ENCODE measurements around the gene CCDC92. TPM values are rescaled to one million over a fixed set of nuclear protein-coding genes. Genes with fewer than 3 reads are reported as not detected.
"Not testable (repeated sequence)": the region's sequence is repeated elsewhere in the genome, so short reads cannot be mapped to it uniquely, and the experiment has no call there.

The CCDC92 gene
- total RNA-seq, 1 donor from 2014 or later: 25.9 TPM

DNA sequence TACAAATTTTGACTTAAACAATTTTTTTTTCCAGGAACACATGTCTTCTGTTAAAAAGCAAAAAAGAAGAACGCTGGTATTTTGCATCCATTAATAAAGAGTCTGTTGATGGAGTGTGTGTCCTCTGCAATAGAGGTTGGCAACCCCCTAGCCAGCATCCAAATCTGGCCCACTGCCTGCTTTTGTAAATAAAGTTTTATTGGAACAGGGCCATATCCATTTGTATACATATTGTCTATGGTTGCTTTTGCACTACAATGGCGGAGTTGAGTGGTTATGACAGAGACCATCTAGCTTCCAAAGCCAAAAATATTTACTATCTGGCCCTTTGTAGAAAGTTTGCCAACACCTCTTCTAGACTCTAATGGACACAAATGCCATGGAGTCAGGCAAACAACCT lies 49.6 kb downstream of the CCDC92 start:
- DNase-seq (ENCODE audit: low read depth): no peak
- H3K4me3 ChIP-seq (ENCODE audit: low read depth, low read length): no peak overlapping the region
- TF ChIP-seq, protein P1, sequence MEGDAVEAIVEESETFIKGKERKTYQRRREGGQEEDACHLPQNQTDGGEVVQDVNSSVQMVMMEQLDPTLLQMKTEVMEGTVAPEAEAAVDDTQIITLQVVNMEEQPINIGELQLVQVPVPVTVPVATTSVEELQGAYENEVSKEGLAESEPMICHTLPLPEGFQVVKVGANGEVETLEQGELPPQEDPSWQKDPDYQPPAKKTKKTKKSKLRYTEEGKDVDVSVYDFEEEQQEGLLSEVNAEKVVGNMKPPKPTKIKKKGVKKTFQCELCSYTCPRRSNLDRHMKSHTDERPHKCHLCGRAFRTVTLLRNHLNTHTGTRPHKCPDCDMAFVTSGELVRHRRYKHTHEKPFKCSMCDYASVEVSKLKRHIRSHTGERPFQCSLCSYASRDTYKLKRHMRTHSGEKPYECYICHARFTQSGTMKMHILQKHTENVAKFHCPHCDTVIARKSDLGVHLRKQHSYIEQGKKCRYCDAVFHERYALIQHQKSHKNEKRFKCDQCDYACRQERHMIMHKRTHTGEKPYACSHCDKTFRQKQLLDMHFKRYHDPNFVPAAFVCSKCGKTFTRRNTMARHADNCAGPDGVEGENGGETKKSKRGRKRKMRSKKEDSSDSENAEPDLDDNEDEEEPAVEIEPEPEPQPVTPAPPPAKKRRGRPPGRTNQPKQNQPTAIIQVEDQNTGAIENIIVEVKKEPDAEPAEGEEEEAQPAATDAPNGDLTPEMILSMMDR (conservative IDR thresholded peaks at IDR 0.05; ENCODE audit: low read depth, low read length): no peak

DNA sequence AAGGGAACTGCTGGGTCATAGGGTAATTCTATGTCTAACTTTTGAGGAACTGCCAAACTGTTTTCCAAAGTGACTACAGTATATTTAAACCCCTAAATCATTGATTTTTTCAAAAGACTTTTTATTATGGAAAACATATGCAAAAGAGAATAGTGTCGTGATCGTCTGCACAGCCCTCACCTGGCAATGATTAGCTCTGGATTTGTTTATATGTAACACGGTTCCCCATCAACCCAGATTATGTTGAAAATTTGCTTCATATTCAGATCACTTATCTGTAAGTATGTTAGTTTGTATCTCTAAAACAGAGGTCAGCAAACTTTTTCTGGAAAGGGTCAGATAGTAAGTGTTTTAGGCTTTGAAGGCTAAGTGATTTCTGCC lies 52.7 kb downstream of the CCDC92 start:
- H3K4me3 ChIP-seq (ENCODE audit: low read depth, low read length): no peak overlapping the region
- no peak for DNase-seq (ENCODE audit: low read depth)
- TF ChIP-seq, protein P1 (conservative IDR thresholded peaks at IDR 0.05; ENCODE audit: low read depth, low read length): no peak

DNA sequence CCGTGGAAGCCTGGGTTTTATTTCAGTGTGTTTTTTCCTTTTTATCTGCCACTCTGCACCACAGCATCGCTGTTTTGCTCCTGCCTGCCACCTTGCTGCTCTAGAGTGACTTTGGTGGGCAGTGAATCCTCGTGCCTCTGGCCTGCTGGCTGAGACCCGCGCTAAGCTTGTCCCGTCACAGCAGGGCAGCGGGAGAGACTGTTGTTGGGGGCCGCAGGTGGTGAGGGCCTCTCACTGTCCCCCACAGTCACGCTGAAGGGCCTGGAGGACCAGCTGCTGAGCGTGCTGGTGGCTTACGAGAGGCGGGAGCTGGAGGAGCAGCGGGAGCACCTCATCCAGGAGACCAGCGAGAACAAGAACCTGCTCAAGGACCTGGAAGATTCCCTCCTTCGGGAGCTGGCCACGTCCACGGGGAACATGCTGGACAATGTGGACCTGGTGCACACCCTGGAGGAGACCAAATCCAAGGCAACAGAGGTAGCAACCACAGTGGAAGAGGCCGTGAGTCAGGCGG lies 55.2 kb downstream of the CCDC92 start:
- no peak overlapping the region for H3K4me3 ChIP-seq (ENCODE audit: low read depth, low read length)
- DNase-seq (ENCODE audit: low read depth): no peak
- TF ChIP-seq, protein P1 (conservative IDR thresholded peaks at IDR 0.05; ENCODE audit: low read depth, low read length): no peak

DNA sequence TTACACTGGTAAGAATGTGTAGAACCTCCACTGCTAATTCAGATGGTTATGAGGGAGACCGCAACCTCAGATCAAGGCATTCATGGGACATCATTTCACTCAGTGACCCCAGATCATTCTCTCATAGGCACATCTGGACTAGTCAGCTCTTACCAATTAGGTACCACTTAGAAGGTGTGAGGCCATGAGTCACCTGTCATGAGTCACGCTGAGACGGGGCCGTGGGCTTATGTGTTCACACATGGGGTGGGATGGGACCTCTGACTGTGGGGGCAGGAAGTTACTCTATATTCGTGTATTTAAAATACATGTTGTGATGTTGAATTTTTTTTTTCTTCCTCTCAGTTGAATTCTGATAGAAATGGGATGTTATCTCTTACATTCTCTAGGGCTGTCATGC lies 55.9 kb downstream of the CCDC92 start:
- DNase-seq (ENCODE audit: low read depth): no peak
- no peak overlapping the region for H3K4me3 ChIP-seq (ENCODE audit: low read depth, low read length)
- TF ChIP-seq, protein P1 (conservative IDR thresholded peaks at IDR 0.05; ENCODE audit: low read depth, low read length): no peak

DNA sequence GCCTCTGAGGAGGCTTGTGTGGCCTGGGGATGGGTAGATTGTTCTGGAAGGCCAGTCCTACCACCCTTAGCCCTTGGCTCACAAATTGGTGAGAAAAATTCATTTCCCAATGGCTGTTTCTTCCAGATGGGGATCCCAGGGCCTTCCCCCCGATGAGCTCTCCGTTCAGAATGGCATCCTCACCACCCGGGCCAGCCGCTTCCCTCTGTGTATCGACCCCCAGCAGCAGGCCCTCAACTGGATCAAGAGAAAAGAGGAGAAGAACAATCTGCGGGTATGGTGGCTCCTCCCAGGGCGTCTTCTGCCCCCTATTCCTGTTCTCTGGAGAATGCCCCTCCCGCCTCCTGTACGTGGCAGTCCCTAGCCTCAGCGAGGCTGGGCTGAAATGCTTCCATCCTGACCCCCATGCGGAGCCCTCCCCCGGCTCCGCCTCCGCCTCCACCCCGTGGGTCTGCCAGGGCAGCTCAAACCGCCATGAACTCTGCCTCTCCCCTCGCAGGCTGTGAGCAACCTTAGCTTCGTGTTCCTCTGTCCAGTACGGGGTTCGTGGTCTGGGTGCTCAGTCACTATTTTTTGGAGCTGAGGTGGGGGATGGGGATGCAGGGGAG lies 57.8 kb downstream of the CCDC92 start:
- DNase-seq (ENCODE audit: low read depth): no peak
- no peak overlapping the region for H3K4me3 ChIP-seq (ENCODE audit: low read depth, low read length)
- TF ChIP-seq, protein P1 (conservative IDR thresholded peaks at IDR 0.05; ENCODE audit: low read depth, low read length): no peak

DNA sequence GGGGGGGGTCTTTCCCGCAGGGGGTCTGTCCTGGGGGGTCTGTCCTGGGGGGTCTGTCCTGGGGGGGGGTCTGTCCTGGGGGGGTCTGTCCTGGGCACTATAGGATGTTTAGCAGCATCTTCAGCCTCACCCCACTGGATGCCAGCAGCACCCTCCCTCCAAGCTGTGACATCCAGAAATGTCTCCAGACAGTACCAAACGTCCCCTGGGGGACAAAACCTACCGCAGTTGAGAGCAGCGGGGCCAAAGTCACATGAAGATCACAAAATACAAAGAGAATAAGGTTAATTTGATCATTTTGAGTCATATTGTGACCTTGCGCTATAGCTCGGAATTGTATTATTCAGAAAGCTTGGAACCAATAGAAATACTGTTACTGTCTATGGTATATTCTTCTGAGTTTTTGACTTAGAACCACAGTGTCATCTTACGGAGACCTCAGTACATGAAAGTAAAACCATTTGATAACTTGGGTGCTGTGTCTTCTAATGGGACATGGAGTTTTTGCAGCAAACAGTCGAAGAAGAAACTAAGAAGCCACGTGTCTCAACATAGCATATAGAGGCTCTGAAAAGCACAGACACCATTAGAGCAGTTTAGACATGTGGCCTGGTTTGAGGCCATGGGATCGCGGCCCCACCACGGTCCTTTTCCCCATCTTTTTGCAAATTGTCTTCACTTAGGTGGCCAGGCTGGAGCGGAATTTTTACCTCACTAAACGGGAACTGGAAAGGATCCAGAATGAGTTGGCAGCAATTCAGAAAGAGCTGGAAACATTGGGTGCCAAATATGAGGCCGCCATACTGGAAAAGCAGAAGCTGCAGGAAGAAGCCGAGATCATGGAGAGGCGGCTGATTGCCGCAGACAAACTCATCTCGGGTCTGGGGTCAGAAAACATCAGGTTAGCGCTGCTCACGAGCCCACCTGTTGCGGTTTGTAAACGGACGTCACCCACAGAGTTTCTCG lies 59.9 kb downstream of the CCDC92 start:
- DNase-seq (ENCODE audit: low read depth): no peak
- no peak overlapping the region for H3K4me3 ChIP-seq (ENCODE audit: low read depth, low read length)
- TF ChIP-seq, protein P1 (conservative IDR thresholded peaks at IDR 0.05; ENCODE audit: low read depth, low read length): no peak

DNA sequence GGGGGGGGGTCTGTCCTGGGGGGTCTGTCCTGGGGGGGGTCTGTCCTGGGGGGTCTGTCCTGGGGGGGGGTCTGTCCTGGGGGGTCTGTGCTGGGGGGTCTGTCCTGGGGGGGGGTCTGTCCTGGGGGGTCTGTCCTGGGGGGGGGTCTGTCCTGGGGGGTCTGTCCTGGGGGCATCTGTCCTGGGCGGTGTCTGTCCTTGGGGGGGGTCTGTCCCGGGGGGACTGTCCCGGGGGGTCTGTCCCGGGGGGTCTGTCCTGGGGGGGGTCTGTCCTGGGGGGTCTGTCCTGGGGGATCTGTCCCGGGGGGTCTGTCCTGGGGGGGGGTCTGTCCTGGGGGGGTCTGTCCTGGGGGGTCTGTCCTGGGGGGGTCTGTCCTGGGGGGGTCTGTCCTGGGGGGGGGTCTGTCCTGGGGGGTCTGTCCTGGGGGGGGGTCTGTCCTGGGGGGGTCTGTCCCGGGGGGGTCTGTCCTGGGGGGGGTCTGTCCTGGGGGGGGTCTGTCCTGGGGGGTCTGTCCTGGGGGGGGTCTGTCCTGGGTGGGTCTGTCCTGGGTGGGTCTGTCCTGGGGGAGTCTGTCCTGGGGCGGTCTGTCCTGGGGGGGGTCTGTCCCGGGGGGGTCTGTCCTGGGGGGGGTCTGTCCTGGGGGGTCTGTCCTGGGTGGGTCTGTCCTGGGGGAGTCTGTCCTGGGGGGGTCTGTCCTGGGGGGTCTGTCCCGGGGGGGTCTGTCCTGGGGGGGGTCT lies 60.8 kb downstream of the CCDC92 start:
- not testable (repeated sequence) for H3K4me3 ChIP-seq (ENCODE audit: low read depth, low read length); DNase-seq (ENCODE audit: low read depth)
